Posterior cingulate gyrus (tissue), 11 donors: ENCODE measurements around the gene RAD51B.

Experiments
- DNase-seq, 10 donors: peaks; one replicate each; pipeline versions ENCODE4 v3.0.0 to v3.0.0-alpha.2; 2020 to 2021; ENCODE audit warnings: mixed read lengths in 3 of 10
- intact Hi-C: fragments of 100-400 bp; cut with DNase I; formaldehyde crosslinking; loops from one replicate; pipeline ENCODE4 v1.15.1; 2023

Gene RAD51B

GRCh38 chr14:68474741-68475140, 655.2 kb downstream of the RAD51B start:
- intact Hi-C loops, result no loop called here
- DNase-seq, result no peak

GRCh38 chr14:68475802-68476201, 656.2 kb downstream of the RAD51B start:
- DNase-seq, result no peak
- intact Hi-C loops, result no loop called here

- intact Hi-C loops, result no loop called here
- peak in 3 of 10 donors; percentile 19 to 82 (median 36) for DNase-seq
These were observed 656.9 kb downstream of the RAD51B start for GRCh38 chr14:68476212-68477109.

- DNase-seq, result no peak
- intact Hi-C loops, result no loop called here
These were observed 657.5 kb downstream of the RAD51B start for GRCh38 chr14:68477110-68477455.

- intact Hi-C loops, result no loop called here
These were observed 658.0 kb downstream of the RAD51B start for GRCh38 chr14:68477461-68478085.

GRCh38 chr14:68479247-68479646, 659.7 kb downstream of the RAD51B start:
- intact Hi-C loops, result no loop called here
- DNase-seq, result no peak

More at GRCh38 chr14:68477461-68478085, 658.0 kb downstream of the RAD51B start:
- DNase-seq, result no peak

GRCh38 chr14:68482018-68482417, 662.4 kb downstream of the RAD51B start:
- no peak for DNase-seq
- intact Hi-C loops, result no loop called here

- intact Hi-C loops, result no loop called here
- no peak for DNase-seq
These were observed 663.3 kb downstream of the RAD51B start for GRCh38 chr14:68482772-68483395.

- intact Hi-C loops, result no loop called here
- no peak for DNase-seq
These were observed 666.6 kb downstream of the RAD51B start for GRCh38 chr14:68486033-68486732.

- intact Hi-C loops, result no loop called here
- no peak for DNase-seq
These were observed 667.2 kb downstream of the RAD51B start for GRCh38 chr14:68486809-68487208.

GRCh38 chr14:68487805-68488590, 668.4 kb downstream of the RAD51B start:
- intact Hi-C loops, result no loop called here
- DNase-seq, result no peak

GRCh38 chr14:68491793-68492192, 672.2 kb downstream of the RAD51B start:
- intact Hi-C loops, result no loop called here

GRCh38 chr14:68492381-68493151, 673.0 kb downstream of the RAD51B start:
- intact Hi-C loops, result no loop called here
- DNase-seq, result no peak

More at GRCh38 chr14:68491793-68492192, 672.2 kb downstream of the RAD51B start:
- no peak for DNase-seq

GRCh38 chr14:68493152-68493911, 673.8 kb downstream of the RAD51B start:
- DNase-seq, result no peak
- intact Hi-C loops, result no loop called here

- no peak for DNase-seq
- intact Hi-C loops, result no loop called here
These were observed 675.8 kb downstream of the RAD51B start for GRCh38 chr14:68495101-68496039.

GRCh38 chr14:68497011-68497410, 677.4 kb downstream of the RAD51B start:
- intact Hi-C loops, result no loop called here
- no peak for DNase-seq

GRCh38 chr14:68499451-68499850, 679.9 kb downstream of the RAD51B start:
- no peak for DNase-seq
- intact Hi-C loops, result no loop called here
